ENCODE data around the gene TBC1D5.

- TF ChIP-seq CTCF (conservative IDR thresholded peaks at IDR 0.05; ENCODE audit: low read length) (no peak), EZH2phosphoT487 (IDR thresholded peaks at IDR 0.05; ENCODE audit: borderline replicate concordance) (no peak)
Measured at GRCh38 chr3:17115186-17115585, 627.2 kb downstream of the TBC1D5 start.

All from Loucy (cell line).